Gastroesophageal sphincter (tissue), 4 donors: ENCODE results near the gene SPATA25. TPM values are rescaled to one million over a fixed set of nuclear protein-coding genes. Genes with fewer than 3 reads are reported as not detected.

ENCODE experiments used
- ATAC-seq: fragments of 150-250 bp; one replicate; pipeline ENCODE4 v1.9.1; 2016; ENCODE audit warnings: mild to moderate bottlenecking, moderate library complexity
- H3K27ac ChIP-seq, 4 donors: fragments of 200-600 bp; sonication (generic) in 3 of 4; 1 replicate in 3 of 4; 2 replicates in 1 of 4; pipeline ENCODE4 v1.5.1; 2016 to 2019
- H3K27me3 ChIP-seq: fragments of 200-600 bp; sonication (generic); one replicate; pipeline ENCODE4 v1.5.1; 2019
- H3K36me3 ChIP-seq, 2 donors: fragments of 200-600 bp; sonication (generic); one replicate each; pipeline ENCODE4 v1.5.1; 2019; ENCODE audit warnings: control low read depth in 1 of 2
- H3K4me1 ChIP-seq, 3 donors: fragments of 200-600 bp; sonication (generic); 1 replicate in 2 of 3; 2 replicates in 1 of 3; pipeline ENCODE4 v1.5.1; 2016 to 2019; ENCODE audit warnings: control low read depth in 2 of 3
- H3K4me3 ChIP-seq, 2 donors: fragments of 200-600 bp; sonication (generic); one replicate each; pipeline ENCODE4 v1.5.1; 2019; ENCODE audit warnings: mild to moderate bottlenecking in 1 of 2, moderate library complexity in 1 of 2
- H3K9me3 ChIP-seq, 3 donors: fragments of 200-600 bp; sonication (generic); one replicate each; pipeline ENCODE4 v1.5.1; 2017 to 2019; ENCODE audit warnings: control low read depth in 2 of 3
- CTCF ChIP-seq, 4 experiments: fragments of 200-600 bp in 2 of 4; fragments of 450-650 bp in 2 of 4; sonication (generic) in 1 of 4; IDR thresholded peaks; one replicate each; pipeline ENCODE4 v1.5.1; 2017 to 2019; ENCODE audit warnings: antibody characterized with exemption in 4 of 4, mild to moderate bottlenecking in 2 of 4, moderate library complexity in 2 of 4
- EP300 ChIP-seq: sonication (generic); formaldehyde crosslinking; IDR thresholded peaks from one replicate; pipeline ENCODE4 v1.6.1; 2017; ENCODE audit warnings: antibody characterized with exemption, mild to moderate bottlenecking
- POLR2A ChIP-seq, 2 donors: fragments of 450-650 bp; IDR thresholded peaks; one replicate each; pipeline ENCODE4 v1.6.1; 2017; ENCODE audit warnings: antibody characterized with exemption in 2 of 2, mild to moderate bottlenecking in 2 of 2, moderate library complexity in 1 of 2
- POLR2AphosphoS5 ChIP-seq: sonication (generic); formaldehyde crosslinking; IDR thresholded peaks from one replicate; pipeline ENCODE4 v1.6.1; 2017; ENCODE audit warnings: antibody characterized with exemption
- WGBS, 2 donors: methylation state at CpG; one replicate each; pipeline ENCODE4 v1.1.5; 2018; ENCODE audit warnings: low coverage in 1 of 2; 5-methylcytosine and 5-hydroxymethylcytosine counted together
- total RNA-seq, 4 donors: library from RNA; depleted of rRNA; stranded (reverse); fragments of >200 nt; gene quantifications; one replicate each; pipeline ENCODE4 v1.1.0, GENCODE V29; 2016

The SPATA25 gene
- total RNA-seq, 4 donors from 2014 or later: 4.2 to 7.9 (median 5.1) TPM; not detected in 1

GRCh38 chr20:45911486-45912343 lies 24.3 kb upstream of the SPATA25 start, which contains the start of gene PLTP:
Gene PLTP, minus strand, starts transcription at chr20:45912155. Its CDS starts 703 bp downstream, at chr20:45911452.
- peaks cover 23% of the 10 kb centered on the region for H3K27me3 ChIP-seq
- H3K9me3 ChIP-seq: no peaks in the 10 kb centered on the region
- peak within 1 kb of the TSS; percentile 2 to 89 (median 85) for H3K27ac ChIP-seq
- H3K4me1 ChIP-seq: peaks cover 0 to 23% (median 5%) of the 10 kb centered on the region in 3 donors
- peaks cover 0 to 6% of the 10 kb centered on the region in 2 donors for H3K36me3 ChIP-seq
- H3K4me3 ChIP-seq: peak within 1 kb of the TSS; percentile 34 to 60
- WGBS, 2 donors: 0 to 1% methylated on average over 4 to 13 of the region's 58 CpGs
- peak; percentile 35 for ATAC-seq
- peak; percentile 68 to 88 for TF ChIP-seq POLR2A (IDR thresholded peaks at IDR 0.05)
- peak; percentile 56 for TF ChIP-seq POLR2AphosphoS5
- no peak for TF ChIP-seq CTCF (IDR thresholded peaks at IDR 0.05)

- Histone ChIP-seq H3K4me1 (peaks cover 0 to 23% (median 5%) of the 10 kb centered on the region in 3 donors), H3K4me3 (peak overlapping the region; percentile 34 to 60), H3K27ac (peak overlapping the region; percentile 2 to 89 (median 85)), H3K9me3 (no peaks in the 10 kb centered on the region), H3K36me3 (peaks cover 0 to 13% of the 10 kb centered on the region in 2 donors), H3K27me3 (peaks cover 23% of the 10 kb centered on the region)
- 2 to 6% methylated on average over 17 to 23 of the region's 43 CpGs for WGBS, 2 donors
- ATAC-seq: peak; percentile 93
- no peak for TF ChIP-seq EP300
- TF ChIP-seq CTCF (IDR thresholded peaks at IDR 0.05): no peak
- peak; percentile 65 for TF ChIP-seq POLR2AphosphoS5
- peak; percentile 23 to 69 for TF ChIP-seq POLR2A (IDR thresholded peaks at IDR 0.05)
Observed at GRCh38 chr20:45910670-45911485, 23.5 kb upstream of the SPATA25 start.

GRCh38 chr20:45909817-45910669 lies 22.6 kb upstream of the SPATA25 start:
- Histone ChIP-seq H3K9me3 (no peaks in the 10 kb centered on the region), H3K4me1 (peaks cover 0 to 23% (median 5%) of the 10 kb centered on the region in 3 donors), H3K4me3 (peak overlapping the region in 1 of 2 donors; percentile 60), H3K36me3 (peaks cover 0 to 22% of the 10 kb centered on the region in 2 donors), H3K27me3 (peaks cover 19% of the 10 kb centered on the region), H3K27ac (peak overlapping the region in 3 of 4 donors; percentile 54 to 89 (median 82))
- no peak for ATAC-seq
- WGBS, 2 donors: 40 to 56% methylated on average over 1 to 12 of the region's 22 CpGs
- TF ChIP-seq CTCF (IDR thresholded peaks at IDR 0.05) (no peak), POLR2AphosphoS5 (no peak), POLR2A (IDR thresholded peaks at IDR 0.05) (no peak), EP300 (no peak)

- TF ChIP-seq CTCF (IDR thresholded peaks at IDR 0.05): no peak
- TF ChIP-seq POLR2AphosphoS5: no peak
- TF ChIP-seq POLR2A (IDR thresholded peaks at IDR 0.05): no peak
- TF ChIP-seq EP300: no peak
- 82 to 83% methylated on average over 2 to 8 of the region's 12 CpGs for WGBS, 2 donors
- ATAC-seq: no peak
- H3K27ac ChIP-seq: peak overlapping the region in 1 of 4 donors; percentile 89
- no peaks in the 10 kb centered on the region for H3K9me3 ChIP-seq
- H3K27me3 ChIP-seq: peaks cover 19% of the 10 kb centered on the region
- no peak overlapping the region for H3K4me3 ChIP-seq
- peaks cover 0 to 23% (median 5%) of the 10 kb centered on the region in 3 donors for H3K4me1 ChIP-seq
- H3K36me3 ChIP-seq: peaks cover 0 to 28% of the 10 kb centered on the region in 2 donors
Observed at GRCh38 chr20:45909336-45909808, 21.9 kb upstream of the SPATA25 start.
